Ureter (tissue), 1 donor: Measurements from ENCODE around the gene FXYD5. TPM values are rescaled to one million over a fixed set of nuclear protein-coding genes. Genes with fewer than 3 reads are reported as not detected.
"Not testable (repeated sequence)": the region's sequence is repeated elsewhere in the genome, so short reads cannot be mapped to it uniquely, and the experiment has no call there.

ENCODE experiments used
- DNase-seq: peaks from one replicate; pipeline ENCODE4 v3.0.0-alpha.2; 2020; ENCODE audit warnings: low spot score
- total RNA-seq: library from RNA; stranded (reverse); gene quantifications from one replicate; pipeline ENCODE4 v1.2.4, GENCODE V29; 2023
- donor health status: DM: yes; HTN: yes; CAD: no.

FXYD5 gene
- total RNA-seq, 1 donor from 2014 or later: 136 TPM

DNA sequence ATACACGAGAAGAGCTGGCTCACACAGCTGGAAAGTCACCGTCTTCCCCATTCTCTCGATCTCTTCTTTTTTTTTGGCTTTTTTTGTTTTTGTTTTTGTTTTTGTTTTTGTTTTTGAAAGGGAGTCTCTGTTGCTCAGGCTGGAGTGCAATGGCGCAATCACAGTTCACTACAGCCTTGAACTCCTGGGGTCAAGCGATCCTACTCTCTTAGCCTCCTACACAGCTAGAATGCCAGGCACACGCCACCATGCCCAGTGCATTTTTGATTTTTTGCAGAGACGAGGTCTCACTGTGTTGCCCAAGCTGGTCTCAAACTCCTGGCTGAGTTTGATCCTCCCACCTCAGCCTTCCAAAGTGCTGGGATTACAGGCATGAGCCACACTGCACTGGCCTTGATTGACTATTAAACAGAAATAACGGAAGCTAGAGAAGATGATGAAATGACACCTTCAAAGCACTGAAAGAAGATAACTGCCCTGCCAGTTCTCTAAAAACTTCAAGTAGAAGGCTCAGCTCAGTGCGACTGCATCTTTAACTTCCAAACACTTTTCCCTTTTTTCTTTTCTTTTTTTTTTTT is 34.9 kb upstream of the FXYD5 start:
- DNase-seq: no peak

DNA sequence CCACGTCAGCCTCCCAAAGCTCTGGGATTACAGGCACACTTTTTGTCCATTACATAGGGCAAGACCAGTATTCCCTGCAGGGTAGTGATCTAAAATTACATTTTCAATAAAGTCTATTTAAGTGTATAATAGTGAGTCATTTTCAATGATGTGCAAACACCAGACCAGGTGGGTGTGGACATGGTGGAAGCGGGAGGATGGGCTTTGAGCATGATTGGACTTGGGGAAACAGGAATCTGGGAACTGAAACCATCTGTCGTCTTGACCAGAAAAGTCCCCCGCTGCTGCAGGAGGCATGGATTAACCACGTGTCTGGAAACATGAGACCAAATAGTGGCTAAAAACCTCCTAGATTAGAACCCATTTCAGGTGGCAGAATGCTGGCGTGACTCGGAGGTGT is 34.0 kb upstream of the FXYD5 start:
- DNase-seq: peak; percentile 63

DNA sequence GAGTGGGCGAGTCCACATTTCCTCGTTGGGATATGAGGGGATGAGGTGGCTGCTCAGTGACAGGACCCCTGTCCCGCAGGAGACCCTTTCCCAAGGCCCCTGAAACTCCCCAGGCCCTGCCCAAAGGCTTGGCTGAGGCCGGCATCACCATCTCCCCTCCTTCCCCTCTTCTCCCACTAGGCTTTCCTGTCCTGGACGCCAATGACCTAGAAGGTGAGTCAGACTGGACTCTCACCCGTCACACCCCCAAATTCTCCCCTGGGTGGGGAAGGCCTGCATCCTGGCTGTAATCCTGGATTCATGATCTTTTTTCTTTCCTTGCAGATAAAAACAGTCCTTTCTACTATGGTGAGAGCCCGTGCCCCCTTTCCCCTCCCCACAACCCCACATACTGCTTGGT is 33.6 kb upstream of the FXYD5 start:
- DNase-seq: no peak

DNA sequence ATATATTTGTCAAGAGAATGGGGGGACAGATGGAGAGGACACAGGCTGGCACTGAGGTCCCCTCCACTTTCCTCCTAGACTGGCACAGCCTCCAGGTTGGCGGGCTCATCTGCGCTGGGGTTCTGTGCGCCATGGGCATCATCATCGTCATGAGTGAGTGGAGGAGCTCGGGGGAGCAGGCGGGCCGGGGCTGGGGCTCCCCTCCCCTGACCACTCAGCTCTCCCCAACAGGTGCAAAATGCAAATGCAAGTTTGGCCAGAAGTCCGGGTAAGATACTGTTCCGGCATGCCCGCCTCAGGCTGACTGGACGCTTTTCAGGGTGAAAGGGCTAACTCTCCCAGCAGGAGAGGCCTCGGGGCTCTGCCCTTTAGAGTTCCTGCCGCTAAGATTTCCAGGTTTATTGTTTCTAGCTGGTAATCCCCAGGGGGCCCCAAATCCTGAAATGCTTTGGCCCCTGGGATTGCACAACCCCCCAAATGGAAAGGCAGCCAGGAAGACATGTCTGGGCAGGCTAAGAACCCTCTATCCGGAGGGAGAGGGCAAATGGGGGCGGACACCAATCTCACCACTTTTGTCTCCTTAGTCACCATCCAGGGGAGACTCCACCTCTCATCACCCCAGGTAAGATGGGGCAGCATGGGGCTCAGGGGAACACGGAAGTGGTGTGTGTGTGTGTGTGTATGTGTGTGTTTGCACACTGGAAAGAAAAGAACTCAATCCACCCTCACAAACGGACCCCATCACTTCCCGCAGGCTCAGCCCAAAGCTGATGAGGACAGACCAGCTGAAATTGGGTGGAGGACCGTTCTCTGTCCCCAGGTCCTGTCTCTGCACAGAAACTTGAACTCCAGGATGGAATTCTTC is 31.6 kb upstream of the FXYD5 start:
- peak; percentile 61 for DNase-seq

DNA sequence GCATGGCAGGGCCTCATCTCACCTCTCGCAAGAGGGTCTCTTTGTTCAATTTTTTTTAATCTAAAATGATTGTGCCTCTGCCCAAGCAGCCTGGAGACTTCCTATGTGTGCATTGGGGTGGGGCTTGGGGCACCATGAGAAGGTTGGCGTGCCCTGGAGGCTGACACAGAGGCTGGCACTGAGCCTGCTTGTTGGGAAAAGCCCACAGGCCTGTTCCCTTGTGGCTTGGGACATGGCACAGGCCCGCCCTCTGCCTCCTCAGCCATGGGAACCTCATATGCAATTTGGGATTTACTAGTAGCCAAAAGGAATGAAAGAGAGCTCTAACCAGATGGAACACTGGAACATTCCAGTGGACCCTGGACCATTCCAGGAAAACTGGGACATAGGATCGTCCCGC is 31.0 kb upstream of the FXYD5 start:
- peak; percentile 64 for DNase-seq

DNA sequence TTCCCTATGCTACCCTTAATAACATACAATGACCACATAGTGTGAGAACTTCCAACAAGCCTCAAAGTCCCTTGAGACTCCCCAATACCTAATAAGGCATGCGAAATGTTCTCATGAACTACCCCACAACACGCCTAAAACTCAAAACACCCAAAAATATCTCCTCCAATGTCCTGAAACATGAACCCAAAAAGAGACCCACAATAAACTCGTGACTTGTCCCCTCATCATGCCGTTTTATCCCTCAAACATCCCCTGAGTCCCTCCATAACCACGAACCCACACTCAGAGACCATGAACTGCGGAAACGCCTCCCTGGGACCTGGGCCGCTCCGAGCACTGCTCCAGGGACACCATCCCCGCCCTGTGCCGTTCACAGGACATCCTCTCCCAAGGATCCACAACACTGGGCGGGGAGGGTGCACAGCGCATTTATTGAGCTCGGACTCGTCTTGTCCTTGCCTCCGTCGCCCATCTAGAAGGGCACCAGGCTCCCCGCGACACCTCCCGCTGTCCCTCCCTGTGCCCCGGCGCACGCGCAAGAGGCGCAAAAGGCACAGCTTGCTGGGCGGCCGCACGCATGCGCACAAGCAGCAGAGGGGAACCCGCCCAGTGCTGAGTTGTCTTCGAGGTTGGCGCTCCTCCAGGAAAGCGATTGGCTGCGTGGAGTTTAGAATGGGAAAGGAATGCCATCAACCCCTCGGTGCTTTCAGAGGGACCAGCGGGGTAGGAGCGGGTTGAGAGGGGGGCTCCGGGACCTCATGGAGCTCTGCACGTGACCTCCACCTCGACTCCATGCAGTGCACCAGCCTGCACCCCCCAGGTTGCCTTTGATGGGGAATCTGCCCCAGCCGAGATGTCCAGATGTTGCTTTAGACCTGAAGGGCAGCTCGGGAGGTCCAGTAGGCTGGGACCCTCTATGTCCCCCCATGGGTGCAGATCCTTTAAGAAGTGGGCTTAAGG is 30.2 kb upstream of the FXYD5 start:
- peak; percentile 95 for DNase-seq

DNA sequence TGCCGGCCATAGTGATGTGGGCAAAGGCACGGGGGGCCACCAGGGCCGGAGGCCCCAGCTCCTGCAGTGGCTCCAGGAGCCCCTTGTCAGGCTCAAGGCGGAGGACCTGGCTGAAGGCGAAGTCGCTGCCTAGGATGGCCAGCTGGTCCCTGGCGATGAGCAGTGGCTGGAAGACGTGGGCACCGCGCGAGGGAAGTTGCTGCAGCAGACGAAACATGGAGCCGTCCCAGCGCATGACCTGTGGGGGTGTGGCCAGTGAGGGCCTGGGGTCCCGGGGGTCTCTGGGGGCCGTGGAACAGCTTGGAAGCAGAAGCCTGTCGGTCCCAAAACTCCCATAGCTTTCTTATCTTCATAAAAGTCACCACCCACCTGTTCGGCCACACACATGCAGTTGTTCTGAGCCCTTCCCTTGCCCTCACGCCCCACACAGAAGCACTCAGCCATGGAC is 29.2 kb upstream of the FXYD5 start:
- DNase-seq: no peak

DNA sequence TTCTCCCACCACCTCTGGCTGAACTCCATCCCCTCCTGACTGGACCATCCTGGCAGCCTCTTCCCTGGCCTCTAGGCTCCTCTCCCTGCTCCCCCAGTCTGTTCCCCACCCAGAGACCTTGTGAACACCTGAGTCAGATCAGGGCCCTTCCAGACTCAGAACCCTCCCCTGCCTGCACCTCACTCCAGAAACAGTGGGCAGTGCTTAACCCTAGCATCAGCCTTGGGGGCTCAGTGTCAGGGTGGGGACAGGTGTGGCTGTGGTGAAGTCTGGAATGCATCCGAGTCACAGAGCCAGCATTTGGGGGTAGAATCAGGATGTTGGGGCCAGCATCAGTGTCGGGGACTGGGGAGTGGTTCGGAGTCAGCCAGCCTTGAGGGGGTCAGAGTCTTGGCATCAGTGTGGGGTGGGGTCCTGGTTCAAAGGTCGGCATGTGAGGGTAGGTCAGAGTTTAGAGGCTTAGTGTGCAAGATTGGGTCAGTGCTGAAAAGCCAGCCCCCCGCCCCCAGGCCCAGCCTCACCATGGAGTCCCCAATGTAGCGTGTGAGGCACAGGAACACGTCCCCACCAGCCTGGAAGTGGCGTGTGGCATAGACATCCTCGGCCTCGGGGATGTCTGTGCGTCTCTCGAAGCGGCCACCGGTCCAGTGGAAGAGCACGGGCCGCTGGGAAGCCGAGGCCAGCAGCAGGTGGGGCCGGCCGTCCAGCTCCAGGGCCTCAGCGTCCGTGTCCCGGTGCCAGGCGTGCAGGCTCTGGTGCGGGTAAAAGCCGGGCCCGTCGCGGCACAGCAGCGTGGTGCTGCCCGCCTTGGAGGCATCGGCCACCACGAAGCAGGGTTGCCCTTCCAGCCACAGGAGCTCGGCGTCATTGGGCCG is 28.5 kb upstream of the FXYD5 start:
- no peak for DNase-seq

DNA sequence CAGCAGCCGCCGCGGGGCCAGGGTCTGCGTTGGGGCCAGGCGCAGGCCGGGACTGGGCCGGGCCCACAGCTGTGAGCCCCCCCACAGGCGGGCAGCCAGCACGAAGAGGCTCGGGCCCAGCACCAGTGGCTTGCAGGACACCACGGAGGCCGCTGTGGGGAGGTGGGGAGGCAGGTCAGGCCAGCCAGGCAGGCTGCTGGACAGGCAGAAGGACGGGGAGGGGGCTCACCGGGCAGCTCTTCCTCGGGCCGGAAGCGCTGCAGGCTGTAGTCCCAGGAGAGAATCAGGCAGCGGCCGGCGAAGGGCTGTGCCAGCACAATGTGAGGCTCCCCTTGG is 27.9 kb upstream of the FXYD5 start:
- no peak for DNase-seq

DNA sequence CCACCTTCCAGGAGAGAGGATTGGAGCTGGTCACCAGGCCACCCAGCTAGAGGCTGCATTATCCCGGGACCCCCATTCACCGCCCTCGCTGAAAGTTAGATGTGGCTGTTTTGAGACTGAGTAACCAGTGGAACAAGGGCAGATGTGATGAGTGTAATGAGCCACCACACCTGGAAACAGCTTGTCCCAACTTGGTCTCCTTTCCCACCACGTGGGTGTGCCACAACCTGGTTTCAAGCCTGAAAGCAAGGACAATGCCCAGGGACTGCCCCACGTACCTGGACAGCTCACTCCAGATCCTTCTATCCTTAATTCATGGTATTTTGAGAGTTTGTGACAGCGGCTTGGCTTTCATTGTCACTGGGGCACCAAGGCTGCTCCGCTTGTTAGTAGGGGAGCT is 26.7 kb upstream of the FXYD5 start:
- no peak for DNase-seq

DNA sequence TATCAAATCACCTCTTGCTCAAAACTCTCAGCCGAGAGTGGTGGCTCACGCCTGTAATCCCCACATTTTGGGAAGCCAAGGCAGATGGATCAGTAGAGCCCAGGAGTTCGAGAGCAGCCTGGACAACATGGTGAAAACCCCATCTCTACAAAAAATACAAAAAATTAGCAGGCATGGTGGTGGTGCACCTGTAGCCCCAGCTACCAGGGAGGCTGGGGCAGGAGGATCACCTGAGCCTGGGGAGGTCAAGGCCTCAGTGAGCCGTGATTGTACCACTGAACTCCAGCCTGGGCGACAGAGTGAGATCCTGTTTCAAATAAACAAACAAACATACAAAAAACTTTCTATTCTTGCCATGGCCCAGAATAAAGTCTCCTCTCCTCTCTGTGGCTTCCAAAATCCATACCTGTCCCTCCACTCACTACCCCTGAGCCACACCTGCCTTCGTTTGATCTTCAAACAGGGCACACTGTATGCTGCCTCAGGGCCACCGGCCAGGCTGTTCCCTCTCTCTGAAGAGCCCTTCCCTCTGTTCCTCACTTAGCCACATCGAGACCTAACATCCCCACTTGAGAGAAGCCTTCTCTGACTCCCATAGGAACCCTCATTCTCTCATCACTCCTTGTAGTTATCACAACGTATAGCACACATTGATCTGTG is 26.0 kb upstream of the FXYD5 start:
- DNase-seq: no peak

DNA sequence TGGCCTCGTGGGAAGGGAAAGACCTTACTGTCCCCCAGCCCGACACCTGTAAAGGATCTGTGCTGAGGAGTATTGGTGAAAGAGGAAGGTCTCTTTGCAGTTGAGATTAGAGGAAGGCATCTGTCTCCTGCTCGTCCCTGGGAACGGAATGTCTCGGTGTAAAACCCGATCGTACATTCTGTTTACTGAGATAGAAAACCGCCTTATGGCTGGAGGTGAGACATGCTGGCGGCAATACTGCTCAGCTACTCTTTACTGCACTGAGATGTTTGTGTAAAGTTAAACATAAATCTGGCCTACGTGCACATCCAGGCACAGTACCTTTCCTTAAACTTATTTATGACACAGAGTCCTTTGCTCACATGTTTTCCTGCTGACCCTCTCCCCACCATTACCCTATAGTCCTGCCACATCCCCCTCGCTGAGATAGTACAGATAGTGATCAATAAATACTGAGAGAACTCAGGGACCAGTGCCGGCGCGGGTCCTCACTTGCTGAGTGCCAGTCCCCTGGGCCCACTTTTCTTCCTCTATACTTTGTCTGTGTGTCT is 24.7 kb upstream of the FXYD5 start:
- DNase-seq: not testable (repeated sequence)

DNA sequence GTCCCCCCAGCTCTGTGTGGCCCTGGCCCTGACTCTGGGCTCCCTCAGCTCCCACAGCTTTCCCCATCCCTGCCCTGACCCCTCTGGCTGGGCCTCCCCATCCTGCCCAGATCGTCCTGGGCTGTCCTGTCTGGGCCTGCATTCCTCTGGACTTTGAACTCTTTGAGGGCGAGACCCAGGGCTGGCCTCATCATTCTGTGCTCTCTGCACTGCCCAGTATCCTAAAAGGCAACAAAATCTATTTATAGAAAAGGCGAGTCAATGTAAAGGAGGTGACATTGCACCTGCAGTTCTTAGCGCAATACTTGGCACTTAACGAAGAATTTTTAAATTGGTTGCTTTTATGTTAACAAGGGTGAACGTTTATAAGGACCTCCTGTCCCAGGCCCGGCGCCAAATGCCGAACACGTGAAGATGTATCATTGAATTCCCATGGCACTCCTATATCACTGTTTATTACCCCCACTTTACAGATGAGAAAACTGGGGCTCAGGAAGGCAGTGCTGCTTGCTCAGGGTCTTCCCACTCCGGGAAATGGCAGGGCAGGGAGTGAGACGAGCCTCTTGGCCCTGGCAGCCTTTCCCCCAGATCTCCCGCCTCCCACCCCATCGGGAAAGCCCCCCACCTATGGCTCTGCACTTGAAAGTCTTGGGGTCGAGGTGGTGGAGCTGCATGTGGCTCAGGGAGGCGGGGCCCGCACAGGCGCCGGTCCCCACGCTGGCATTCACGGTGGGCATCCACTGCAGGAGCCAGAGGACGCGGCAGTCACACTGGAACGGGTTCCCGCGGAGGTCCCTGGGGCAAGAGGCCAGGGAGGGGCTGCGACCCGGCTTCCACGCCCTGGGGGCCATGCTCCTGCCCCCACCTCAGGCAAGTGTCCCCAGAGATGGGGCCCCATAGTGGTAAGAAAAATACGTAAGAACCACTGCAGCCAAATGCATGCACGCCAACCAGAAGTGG is 23.5 kb upstream of the FXYD5 start:
- no peak for DNase-seq

DNA sequence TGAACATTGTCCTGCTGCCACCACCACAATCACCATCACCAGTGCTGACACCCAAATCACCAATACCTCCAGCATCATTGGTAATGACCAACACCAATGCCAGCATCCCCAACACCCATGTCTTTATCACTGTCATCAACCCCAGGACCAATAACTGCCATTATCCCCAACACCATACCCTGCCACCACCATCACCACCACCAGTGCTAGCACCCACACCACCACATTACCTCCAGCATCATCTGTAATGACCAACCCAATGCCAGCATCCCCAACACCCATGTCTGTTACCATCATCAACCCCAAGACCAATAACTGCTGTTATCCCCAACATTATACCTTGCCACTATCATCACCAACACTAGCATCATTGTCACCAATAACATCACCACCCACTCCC is 22.3 kb upstream of the FXYD5 start:
- DNase-seq: no peak

DNA sequence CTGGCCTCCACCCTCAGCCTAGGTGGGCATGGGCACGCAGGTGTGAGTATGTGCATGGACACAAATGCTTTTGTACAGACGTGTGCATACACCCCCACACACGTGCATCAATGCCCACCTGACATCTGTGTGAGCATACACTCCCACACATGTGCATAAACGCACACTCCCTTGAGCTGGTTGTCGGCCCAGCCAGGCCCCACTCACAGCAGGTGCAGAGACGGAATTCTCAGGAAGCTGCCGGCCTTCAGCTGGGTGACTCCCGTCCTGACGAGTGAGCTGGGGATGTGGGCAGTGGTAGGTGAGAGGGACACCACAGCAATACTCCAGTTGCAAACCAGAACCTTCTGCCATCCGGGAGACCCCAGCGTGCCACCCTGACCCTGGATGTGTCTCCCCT is 20.7 kb upstream of the FXYD5 start:
- DNase-seq: no peak

DNA sequence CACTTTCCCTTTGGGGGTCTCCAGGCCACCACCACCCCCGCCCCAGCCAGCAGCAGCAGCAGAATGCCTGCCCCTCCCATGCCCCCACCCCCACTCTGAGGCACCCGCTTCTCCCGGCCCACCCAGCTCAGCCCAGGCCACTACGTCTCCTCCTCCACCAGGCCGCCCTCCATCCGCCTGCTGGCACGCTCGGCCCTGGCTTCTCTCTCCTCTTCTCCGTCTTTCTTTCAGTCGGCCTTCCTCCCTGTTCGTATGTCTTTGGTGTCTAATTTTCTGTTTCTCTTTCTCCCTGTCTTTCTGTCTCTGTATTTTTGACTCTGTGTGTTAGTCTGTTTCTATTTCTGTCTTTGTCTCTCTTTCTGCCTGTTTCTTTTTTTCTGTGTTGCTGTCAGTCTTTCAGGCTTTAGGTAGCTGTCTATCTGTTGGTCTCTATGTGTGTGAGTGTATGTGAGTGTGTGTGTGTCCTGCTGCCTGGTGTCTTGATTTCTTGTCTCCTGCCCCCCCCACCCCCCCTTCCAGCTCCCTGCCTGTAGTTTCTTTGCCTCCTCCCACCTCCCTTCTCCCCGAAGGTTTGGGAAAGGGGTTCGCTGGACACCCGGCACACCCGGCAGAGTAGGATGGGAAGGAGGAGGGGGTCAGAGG is 19.8 kb upstream of the FXYD5 start, which contains the start of gene LGI4:
LGI4 (minus strand) TSS at position 459 of the 642 bp plus-strand sequence; CDS start at position 80, 379 bp downstream.
- DNase-seq: no peak

DNA sequence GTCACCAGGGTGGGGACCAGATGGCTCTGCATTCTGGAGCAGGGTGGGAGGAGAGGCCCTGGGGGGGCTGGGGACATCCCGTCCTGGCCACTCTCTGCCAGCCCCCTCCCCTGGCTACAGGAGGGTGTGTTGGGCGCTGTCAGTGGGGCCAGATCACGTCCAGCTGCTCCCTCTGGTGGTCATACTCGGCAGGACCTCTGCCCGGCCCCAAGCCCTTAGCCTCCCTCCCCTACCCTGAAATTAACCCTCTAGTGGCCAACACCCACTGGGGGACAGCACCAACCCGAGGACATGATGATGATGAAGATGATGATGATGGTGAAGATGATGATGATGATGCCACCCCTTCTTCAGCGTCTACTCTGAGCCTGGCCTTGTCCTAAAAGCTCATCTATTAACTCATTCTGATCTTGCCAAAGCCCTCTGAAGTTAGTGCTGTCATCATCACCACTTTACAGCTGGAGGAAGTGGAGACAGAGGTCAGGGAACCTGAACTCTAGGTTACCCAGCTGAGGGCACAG is 19.1 kb upstream of the FXYD5 start:
- no peak for DNase-seq

DNA sequence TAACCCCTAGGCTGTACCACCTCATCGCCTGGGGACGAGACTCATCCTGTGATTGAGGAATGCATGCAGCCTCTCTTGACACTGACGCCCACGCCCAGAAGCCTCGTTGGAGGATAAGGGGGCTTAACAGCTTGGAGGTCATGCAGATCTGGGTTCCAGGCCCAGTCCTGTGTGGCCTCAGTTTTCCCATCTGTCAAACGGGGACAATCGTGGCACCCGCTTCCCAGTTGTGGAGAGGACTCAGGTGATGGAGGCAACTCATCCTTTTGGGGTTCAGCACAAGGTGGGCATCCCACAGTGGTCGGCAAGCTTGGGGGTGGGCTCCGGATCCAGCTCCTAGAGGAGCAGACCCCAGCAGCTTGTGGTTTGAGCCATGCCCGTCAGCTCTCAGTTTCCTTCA is 18.3 kb upstream of the FXYD5 start:
- DNase-seq: no peak
